ENCODE results near the gene SIM1.

SIM1 gene

DNA sequence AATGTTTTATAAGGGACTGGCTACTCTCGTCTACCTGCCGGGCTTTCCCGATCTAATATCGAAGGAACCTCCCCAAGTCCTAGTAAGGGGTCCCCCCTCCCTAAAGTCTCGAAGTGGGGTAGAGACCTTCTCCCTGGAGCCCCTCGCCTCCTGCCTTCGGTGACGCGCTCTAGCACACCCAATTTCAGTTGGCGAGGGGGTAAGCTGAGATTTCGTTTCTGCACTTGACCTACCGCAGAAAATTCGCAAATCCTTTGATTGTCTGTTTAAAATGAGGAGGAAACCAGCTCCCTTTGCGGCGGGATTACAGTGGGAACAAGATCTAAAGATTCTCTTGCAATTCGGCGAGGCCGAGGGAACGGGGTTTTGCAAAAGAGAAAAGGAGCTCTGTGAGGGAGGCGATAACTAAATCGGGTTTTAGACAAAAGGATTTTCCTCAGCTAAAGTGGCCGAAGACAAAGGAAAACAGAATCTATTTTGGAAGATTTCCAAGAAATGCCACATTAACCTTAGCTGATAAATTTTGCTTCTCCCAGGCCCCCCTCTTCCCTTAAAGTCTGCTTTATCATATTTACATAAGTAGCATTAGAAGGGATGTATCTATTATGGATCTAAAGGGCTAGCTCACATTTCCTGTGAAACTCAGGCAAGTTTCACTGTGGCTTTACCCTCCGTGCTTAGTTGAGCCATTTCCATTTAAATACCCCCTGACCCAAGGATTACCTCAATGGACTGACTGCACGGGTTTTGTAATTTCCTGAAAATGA is 8.4 kb downstream of the SIM1 start:
- no peak for DNase-seq

DNA sequence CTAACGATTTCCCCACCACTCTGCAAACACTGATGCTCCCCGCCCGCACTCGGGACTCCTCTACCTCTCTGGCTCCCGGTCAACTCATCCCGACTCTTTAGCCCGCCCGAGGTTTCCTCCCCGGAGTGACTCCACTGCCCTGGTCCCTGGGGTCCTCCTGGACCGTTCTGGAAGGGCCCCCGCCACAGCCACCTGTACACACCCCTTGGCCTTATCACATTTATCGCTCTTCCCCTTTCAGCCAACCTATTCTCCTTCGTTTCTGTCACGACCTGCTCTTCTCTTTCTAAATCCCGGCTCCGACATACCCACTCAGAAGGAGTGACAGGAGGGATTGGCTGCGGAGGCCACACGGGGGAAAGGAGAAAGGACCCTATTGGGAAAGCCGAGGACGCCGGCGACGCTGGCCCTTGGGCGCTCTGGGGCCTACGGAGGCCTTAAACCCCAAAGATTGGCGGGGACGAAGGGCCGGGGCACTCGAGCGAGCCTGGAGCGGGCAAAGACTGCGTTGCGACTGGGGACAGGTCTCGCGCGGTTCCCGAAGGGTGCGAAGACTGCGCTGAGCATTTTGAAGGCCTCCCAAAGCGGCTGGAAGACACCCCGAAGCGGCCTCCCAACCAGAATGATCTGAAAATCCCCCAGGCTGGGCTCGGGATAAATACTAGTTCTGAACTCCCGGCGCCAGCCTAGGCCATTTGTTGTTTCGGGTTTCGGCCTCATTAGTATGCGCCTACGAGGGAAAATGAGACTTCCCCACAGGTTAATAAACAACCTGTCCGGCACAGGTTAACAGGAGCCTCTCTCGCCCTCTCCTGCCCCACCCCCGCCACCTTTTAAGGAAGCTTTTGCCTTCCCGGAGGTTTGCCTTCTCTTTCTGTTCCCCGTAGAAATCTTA is 9.2 kb downstream of the SIM1 start:
- DNase-seq, result no peak

DNA sequence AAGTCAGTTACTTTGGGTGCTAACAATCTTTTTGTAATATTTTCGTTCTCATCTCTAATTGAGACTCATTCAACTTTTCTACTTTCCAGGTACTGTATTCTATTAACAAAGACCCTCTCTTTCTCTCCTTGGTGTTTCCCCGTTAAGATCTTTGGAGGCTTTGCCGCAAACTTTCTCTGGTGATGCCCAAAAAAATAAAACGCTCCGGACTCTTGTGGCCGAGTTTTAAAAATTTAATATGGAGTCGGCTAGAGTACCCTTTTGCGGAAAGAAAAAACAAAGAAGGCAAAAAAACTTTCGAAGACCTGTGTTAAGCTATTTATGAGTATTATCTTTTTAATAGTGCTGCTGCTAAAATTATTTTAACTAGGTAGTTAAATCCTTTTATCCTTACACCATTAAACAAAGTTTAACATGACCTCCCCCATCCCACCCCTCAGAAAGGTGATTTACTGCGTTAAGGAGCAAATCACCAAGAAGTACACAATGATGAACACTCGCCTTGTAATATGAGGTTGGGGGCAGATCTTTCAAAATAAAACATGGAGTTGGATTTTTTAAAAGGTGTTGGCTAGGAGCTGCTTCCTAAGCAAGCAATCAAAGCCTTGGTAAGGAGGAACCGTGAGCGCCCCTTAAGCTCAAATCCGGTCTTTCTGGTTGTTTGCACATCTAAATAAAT is 10.0 kb downstream of the SIM1 start:
- no peak for DNase-seq

DNA sequence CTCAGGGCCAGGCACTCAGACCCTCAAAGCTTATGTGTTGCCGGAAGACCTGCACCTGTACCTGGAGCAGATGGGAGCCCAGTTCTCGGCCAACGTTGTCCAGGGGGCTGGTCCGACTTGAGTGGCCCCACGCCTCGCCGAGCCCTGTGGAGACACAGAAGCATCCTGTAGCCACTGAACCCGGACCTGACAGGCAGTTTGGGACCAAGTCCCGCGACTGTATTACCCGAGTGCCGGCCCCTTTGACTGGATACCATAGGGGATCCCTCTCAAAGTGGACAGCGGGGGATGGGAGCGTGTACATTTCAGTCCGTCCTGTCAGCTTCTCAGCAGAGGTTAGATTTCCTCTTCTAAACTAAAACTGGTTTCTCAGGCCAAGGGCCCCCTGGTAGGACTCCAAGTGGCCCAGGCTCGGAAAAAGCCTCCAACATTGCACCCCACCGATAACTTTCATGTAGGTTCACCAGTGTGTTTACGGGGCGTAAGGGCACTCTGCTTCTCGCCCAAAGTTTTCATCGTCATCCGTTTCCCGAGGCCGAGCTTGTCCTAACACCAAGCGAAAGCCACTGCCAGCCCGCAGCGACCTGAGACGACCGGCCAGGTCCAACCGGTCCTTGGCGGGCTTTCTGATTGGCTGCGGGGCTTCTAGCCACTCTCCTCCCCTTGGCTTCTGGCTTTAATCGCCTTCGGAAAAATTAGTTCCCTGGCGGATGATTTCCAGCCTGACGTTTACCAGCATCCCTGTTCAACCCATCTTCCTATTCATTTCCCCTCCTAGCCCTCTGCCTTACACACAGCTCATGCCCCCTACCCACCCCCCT is 10.8 kb downstream of the SIM1 start:
- no peak for DNase-seq

DNA sequence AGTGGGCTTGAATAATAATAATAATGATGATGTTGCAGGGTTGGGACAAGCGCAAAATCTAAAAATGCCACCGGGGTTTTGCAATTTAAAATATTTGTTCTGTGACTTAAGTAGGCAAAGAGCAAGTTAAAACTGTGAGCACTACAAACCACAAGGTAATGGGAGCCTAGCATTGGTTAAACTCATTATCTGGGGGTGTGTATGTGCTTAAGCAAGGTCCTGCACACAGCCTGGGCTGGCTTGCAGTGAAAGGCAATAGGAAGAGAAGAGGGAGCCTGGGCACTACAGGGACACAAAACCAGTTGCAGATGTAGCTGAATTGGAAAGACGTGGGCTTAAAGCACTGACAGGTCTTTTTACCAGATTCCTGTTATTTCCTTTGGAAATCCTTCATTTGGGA is 11.7 kb downstream of the SIM1 start:
- DNase-seq, result no peak

DNA sequence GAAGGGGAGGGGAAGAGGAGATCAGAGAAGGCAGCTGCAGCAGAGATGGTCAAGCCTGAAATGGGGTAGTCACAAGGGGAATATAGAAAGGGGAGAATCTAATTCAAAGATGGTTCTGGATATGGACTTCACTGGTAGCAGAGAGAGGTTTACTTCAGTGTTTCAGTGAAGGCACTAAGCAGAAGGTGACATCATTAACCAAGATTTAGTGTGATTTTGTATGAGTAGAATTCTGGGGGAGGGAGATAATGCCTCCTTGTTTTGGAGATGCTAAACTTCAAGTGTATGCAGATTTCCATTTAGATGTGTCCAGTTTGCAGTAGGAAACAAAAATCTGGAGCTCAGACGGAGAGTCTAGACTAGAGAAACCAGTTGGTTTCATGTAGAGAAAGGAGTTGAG is 13.1 kb downstream of the SIM1 start:
- no peak for DNase-seq

DNA sequence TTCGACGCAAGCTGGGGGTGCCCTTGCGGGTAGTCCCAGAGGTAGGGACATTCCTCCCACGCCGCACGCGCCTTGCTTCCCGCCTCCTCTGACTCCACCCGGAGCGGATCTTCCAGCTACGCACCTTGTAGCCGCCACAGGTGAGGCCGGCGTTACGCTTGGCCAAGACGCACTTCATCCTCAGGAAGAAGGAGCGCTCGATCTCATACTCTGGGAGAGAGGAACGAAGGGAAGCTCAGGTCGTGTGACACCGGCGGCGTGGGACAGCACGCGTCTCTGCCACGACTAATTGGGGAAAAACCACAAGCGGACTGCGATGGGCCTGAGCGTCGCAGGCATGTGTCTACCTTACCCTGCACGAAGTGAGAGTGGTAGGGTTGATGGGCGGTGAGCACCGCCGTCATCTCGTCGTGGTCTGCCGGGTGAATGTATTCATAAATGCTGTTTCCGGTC is 15.5 kb downstream of the SIM1 start:
- no peak for DNase-seq

DNA sequence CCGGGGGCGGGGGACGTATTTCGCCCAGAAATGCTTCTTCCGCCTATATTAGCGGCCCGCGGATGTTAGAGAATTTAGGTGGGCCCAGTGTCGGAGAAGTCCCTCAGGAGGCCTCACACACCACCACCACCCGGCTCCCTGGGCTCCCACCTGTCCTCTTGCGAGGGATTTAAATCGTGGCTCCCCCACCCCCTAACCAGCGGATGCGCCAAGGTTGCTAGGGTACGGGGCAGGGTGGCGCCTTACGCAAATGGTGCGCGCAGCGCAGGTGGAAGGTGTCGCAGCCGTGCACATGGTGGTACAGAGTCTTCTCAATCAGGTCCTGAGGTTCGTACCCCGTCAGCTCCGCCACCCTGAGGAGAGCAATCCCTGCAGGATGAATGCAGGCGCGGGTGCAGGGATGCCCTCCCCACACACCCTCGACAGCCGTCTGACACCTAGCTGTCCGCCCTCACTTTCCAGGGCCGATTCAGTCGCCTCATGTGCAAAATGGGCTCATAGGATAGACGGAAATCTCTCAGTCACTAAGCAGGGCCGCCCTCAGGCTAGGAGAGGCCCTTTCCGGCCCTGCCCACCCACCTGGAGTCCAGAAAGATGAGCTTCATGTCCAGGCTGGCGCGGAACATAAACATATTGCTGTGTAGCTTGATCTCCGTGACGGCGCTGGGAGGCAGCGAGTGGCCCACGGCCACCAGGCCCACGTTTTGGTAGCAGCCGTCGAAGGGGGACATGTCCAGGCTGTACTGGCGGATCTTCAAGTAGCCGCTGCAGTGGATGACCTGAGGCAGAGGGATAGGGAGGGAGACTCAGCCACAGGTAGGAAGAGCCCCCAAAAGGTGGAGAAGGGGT is 16.6 kb downstream of the SIM1 start:
- DNase-seq, result no peak

DNA sequence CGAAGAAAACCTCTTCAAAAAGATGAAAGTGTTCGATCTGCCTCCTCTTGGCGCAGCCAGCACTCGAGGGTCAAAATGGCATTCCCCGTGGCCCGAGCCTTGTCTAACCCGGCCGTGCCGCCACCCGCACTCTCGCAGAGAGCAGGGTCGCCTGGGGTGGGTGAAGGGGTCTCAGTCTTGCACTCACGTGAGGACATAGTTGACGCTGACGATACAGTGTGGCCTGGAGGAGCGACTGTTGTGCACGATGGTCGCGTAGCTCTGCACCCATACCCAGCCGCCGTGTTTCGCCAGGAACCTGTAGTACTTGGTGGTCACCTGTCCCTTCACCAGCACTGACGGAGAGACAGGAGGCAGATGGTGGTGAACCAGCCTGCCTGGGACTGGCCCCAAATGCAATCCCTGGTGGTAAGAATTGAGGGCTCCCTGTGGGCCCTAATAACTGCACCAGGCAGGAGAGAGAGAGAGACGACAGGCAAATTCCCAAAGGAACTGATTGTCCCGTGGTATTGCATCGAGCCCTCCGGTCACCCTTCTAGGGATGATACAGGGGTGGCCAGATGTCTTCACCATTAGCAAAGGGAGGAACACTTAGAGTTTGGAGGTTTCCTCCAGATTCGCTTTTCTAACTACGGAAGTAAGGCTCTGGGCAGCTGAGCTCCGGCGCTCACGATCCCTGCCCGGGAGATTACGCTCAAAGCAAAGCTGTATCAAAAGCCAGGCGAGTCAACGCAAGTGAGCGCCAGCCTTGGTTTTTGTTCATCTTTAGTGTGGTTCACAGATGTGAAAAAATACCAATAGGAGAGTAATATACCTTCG is 17.4 kb downstream of the SIM1 start:
- DNase-seq, result no peak

DNA sequence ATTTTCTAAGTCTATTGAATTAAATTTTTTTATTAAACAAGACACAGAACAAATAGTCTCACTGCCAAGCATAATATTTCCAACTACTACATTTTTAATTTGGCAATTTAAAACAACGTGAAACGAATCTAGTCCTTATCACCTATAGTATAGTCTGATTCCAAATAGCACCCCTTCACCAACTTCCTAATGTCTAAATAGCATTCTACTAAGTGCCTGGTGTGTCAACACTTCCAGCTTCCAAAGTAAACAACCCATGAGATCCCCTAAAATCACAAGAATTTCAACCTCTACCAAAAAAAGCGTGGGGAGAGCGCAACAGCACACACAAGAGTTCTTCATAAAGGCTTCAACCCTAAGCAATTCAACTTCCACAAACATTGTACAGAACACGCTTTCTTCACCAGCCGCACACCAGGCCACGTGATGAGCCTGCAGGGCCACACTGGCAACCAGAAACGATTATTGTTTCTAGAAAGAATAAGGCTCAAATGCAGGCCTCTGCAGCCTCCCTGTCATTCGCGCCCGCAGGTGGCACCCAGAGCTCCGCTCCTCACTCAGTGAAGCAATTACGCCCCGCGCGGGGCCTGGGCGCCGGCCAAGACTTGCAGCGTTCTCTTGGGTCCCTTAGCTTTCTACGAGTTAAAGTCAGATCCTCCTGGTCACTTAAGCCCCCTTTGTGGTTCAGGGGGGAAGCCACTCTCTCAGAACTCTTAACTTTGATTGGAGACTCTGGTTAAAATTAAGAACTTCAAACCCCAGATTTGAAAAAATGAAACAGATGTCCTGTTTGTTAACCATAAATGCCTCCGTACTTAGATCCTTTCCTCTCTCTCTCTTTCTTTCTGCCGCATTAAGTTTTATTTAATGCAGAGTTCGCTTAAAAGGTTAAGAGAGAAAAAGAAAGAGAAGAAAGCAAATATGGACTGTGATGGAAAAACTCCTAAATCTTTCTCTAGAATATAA is 18.3 kb downstream of the SIM1 start:
- DNase-seq, result no peak

DNA sequence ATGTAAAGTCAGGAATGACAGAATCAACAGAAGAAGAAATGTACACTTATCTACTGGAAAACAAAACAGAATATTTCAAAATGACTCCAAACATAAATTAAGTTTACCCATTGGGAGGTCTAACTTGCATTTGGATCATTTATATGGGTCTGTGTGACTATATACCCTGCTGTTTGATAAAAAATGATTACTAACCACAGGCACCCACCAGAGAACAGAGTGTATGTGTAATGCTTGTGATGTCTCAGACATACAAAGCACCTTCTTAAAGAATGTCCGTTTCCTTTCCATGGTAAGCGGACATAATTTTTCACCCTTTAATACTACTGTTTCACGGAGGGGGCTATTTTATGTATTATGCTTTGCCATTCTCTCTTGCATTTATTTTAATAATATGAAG is 19.2 kb downstream of the SIM1 start:
- no peak for DNase-seq

DNA sequence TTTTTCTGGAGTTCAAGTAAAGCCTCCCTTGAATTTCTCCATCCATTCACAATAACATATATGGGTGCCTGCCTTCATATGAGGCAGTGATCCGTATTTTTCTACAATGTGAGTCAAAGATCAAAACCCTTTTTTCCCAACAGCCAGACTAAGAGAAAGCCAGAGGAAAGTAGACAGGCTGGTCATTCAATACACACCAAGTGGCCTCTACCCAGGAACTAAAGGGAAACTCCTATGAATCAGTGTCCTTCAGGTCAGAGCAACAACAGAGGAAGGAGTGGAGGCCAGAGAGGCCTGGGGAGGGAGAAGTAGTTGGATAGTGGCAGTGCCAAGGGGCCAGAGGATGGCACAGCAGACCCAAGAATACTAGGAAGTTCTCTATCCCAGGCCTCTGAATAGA is 23.8 kb downstream of the SIM1 start:
- DNase-seq, result no peak

DNA sequence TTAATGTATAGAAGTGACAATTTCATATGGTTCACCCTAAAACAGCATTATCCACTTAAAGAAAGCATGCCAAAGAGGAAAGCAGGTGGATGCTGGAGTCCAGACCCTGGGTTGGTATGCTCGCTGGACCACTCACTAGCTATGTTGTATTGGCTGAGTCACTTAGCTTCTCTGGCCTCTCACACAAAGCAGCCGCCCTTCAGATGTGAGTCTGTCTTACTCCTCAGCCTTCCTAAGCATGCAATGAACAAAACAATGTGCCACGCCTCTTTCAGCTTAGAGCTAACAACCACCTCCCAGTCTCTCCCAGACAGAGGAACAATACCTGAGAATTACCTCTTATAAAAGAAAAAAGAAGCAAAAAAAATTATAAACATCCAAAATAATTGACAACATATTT is 29.4 kb downstream of the SIM1 start:
- no peak for DNase-seq

DNA sequence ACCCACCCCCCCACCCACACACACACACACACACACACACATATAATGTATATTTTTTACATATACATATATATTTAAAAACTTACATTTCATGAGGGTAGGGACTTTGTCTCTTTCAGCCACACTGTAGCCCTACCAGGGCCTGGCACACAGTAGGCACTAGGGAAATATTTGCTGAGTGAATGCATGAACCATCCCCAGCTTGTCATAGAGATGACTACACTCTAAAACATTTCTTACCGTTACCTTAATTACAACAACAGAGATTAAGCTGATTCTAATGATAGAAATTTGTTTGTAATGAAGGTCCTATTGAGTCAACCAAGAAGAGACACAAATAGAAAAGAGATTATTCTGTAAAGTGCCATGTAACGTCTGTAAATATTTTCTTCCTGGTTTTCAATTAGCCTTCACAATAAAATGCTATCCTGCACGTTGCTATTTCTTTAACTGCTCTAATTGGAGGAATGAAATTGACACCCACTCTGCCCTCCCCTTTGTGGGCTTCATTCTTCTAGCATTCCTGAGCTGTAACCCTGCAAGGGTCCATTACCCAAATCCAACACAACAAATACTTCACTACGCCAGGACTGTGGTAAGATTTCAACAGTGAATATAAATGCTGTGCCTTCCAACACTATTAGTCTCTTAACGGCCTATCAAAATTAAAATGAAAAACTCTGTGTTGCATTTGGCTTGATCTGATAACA is 30.8 kb downstream of the SIM1 start:
- no peak for DNase-seq

DNA sequence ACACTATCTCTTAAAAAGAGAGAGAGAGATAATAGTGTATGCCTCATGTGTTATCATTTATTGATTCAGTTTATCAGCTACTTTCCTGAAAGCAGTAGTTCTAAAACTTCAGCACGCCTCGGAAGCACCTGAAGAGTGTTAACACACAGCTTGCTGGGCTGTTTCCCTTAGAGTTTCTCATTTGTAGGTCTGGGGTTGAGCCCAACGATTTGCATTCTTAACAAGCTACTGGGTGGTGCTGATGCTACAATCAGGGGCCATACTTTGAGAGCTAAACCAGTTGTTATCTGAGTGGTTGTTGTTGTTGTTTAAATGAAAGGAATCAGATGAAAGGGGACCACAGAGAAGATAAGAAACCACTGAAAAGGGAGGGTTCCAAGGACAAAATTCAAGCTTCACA is 32.6 kb downstream of the SIM1 start:
- no peak for DNase-seq

DNA sequence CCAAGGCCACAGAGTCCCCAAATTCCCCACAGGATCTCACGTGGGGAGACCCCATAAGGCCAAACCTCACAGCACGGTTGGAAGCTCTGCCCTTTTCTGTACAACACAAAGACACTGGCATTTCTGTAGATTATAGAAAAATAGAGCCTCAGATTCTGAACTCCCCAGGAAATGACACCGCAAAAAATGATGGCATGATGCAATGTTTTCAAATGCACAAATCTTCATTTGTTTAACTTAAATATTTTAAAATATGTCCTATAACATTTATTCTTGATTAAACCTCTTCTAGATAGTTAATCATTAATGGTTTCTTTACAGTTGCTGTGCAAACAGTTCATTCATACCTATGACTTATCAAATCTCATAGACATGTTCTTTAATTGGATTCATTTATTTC is 33.8 kb downstream of the SIM1 start:
- no peak for DNase-seq

DNA sequence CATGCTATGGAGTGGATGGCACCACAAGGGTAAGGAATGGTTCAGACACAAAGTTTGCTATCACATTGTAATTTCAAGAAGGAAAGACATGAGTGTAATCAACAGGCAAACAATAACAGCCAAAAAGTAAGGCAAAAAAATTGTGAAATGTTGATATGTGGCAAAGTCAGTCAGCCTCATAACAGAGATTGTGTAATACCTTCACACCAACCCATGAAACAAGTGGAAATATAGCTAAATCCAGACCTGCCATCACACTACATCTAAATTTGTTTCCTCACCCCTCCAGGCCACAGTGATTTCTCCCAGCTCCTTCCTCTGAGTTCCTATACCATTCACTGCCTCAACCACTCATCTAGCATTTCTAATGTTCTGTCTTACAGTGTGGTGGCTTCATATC is 37.3 kb downstream of the SIM1 start:
- no peak for DNase-seq

DNA sequence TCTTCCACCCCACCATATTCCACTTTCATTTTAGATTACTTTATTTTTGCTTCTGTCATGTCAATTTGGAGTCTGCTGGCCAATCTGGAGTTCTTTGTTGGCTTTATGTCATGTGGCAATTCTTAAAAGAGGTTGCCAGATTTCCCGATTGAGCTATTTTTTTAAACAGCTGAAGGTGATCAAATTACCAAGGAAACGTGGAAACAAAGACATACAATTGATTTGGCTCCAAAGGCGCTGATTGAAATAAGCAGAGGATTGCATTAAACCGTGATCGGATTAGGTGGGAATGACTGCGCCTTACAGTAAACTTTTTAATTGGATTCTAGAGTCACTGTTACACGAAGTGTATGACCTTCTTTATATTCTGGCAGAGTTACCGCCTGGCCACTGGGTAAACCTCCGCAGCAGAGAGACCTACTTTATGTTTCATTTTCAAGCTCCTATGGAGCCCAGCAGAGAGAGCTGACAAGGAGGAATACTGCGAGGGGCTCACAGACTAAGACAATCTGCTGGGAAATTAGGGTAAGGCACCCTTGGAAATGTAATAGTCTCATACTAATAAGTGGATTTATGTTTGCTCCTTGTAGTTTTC is 37.9 kb downstream of the SIM1 start:
- no peak for DNase-seq

DNA sequence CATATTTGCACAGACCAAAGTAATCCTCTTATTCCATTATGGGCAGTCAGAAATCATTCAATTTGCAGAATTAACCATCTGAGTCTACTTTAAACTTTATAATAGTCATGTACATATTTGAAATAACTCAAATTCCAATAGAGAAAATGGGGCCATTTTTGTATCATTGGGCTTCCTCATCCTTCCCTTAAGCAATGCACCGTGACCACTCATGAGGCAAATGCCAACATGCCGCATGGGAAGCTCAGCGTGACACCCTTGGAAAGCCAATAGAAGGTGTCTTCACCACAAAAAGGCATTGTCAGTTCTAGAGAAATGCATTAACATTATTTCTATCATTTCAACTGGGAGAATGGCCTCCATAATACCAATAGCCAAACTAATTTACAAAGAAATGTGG is 38.5 kb downstream of the SIM1 start:
- no peak for DNase-seq
